Gastrocnemius medialis (tissue), 4 donors: ENCODE data around the gene TAC4.

Experiments
- CTCF ChIP-seq, 5 experiments: fragments of 450-650 bp in 3 of 5; fragments of 200-600 bp in 2 of 5; sonication (generic) in 2 of 5; IDR thresholded peaks in 4 of 5; conservative IDR thresholded peaks in 1 of 5; 1 replicate in 4 of 5; 2 replicates in 1 of 5; pipeline ENCODE4 v1.5.1; 2016 to 2019; ENCODE audit warnings: antibody characterized with exemption in 5 of 5, mild to moderate bottlenecking in 3 of 5, moderate library complexity in 3 of 5
- POLR2A ChIP-seq, 2 donors: fragments of 450-650 bp; IDR thresholded peaks; one replicate each; pipeline ENCODE4 v1.6.1; 2017; ENCODE audit warnings: antibody characterized with exemption in 2 of 2, mild to moderate bottlenecking in 2 of 2, moderate library complexity in 2 of 2

DNA sequence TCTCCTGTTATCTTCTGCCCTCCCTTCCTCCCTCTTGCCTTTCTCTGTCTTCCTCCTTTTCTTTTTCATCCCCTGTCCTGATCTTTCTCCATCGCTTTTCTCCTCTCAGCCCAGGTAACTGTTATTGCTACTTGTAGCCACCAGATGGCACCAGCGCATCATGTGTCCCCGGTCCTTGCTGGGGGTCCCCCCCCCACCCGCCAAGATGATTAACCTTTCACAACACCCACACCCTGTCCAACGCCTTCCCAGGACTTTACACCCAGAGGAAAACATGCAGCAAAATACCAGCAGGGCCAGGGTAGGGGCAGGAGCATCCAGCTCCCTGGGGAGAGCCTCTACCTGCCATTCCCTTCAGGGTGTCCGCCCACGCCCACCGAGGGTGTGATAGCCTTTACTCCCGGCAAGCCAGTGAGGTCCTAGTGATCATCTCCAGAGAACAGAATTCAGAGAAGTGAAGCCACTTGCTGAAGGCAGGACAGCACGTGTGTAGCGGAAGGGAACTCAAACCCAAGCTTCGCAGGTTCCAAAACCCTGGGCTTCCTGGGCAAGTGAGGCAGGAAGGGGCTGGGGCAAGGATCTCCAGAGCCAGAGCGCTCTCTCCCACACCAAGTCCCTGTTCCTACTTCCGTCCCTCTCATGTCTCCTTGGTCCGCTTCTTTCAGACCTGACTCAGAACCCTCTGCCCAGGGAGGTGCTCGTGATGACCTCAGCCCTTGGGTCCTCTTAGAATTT, 13.4 kb upstream of the TAC4 start:
- TF ChIP-seq CTCF (IDR thresholded peaks at IDR 0.05 in 4 of 5, conservative IDR thresholded peaks at IDR 0.05 in 1 of 5) (peak; percentile 67 to 83 (median 76)), POLR2A (IDR thresholded peaks at IDR 0.05) (no peak)
